ENCODE data around the gene AGXT. TPM values are rescaled to one million over a fixed set of nuclear protein-coding genes. Genes with fewer than 3 reads are reported as not detected.

Gene AGXT
- total RNA-seq, 1 experiment from 2014 or later = not detected

GRCh38 chr2:240885566-240885965 is 16.9 kb downstream of the AGXT start:
- DNase-seq (ENCODE audit: low read depth) = no peak

- DNase-seq (ENCODE audit: low read depth) = no peak
These were observed 17.5 kb downstream of the AGXT start for GRCh38 chr2:240886023-240886565.

DNA sequence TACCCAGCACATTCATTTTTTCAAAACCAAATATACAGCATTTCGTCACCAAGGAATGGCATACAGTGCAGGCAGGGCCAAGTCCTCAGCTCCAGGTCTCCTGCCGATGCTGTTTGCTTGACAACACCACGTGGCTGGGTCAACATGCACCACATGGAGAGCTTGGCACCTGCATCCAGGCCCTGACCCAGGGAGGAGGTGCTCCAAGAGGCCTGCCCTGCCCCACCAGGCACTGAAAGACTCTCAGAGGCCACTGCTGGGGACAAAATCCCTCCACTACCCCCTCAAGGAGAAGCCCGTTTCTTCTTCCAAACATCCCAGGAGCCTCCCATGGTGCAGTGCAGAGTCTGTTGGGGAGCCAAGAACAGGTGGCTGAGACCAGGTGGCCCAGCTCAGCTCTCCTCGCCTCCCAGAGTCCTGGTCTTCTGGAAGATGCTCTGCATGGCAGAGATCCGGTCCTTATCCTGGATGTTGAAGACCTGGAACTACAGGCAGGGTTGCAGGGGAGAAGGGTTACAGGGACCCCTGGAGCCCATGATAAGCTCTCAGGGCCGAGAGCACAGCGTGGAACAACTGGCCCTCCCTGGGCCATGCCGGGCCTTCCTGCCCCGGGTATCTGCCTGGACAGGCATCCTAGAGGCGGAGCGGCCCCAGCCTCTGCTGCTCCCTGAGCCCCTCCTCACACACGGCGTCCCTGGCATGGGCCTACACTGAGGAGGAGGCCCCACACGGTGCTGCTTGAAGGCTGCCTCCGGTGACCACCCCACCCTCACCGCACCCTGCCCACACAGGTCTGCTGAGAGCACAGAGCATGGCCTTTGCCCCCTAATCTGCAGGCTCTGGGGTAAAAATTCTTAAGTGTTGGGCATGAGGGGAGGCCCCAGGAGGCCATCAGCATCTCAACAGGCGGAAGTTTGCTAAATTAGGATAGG is 18.3 kb downstream of the AGXT start:
- no peak for DNase-seq (ENCODE audit: low read depth)

GRCh38 chr2:240887631-240888030 is 19.0 kb downstream of the AGXT start:
- no peak for DNase-seq (ENCODE audit: low read depth)

DNA sequence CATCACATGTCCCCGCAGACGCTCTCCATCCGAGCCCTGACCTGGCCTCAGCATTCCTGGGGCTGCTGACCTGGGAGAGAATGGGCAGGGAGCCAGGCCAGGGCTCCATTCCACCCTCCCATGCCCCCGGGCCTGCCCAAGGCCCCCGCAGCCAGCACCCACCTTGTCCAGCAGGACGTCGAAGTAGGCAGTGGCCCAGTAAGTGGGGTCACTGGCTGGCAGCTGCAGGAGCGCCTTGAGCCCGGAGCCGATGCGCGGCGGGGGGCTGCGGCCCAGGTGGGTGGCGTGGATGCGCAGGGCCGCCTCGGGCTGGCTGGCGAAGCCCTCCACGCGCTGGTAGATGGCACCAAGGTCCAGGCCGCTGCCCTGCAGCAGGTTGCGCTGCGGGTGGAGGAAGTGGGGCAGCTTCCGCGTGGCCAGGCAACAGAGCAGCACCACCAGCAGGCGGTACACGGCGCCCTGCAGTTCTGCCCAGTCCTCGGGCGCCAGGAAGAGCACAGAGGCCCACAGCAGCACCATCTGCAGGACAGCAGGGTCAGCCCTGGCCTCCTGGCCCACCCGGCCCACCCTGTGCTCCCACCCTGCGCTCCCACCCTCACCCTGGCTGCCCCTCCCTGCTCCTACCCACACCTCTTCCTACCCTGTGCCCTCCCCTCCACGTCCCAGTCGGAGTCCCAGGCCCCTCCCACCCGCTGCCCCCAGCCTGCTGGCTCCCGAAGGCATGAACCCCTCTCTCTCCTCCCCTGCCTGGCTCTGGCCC is 19.7 kb downstream of the AGXT start:
- DNase-seq (ENCODE audit: low read depth) = no peak

GRCh38 chr2:240888890-240889573 is 20.4 kb downstream of the AGXT start:
- no peak for DNase-seq (ENCODE audit: low read depth)

- no peak for DNase-seq (ENCODE audit: low read depth)
These were observed 21.3 kb downstream of the AGXT start for GRCh38 chr2:240889601-240890560.

- no peak for DNase-seq (ENCODE audit: low read depth)
These were observed 22.1 kb downstream of the AGXT start for GRCh38 chr2:240890691-240891090.

GRCh38 chr2:240891492-240892340 is 23.1 kb downstream of the AGXT start:
- no peak for DNase-seq (ENCODE audit: low read depth)

DNA sequence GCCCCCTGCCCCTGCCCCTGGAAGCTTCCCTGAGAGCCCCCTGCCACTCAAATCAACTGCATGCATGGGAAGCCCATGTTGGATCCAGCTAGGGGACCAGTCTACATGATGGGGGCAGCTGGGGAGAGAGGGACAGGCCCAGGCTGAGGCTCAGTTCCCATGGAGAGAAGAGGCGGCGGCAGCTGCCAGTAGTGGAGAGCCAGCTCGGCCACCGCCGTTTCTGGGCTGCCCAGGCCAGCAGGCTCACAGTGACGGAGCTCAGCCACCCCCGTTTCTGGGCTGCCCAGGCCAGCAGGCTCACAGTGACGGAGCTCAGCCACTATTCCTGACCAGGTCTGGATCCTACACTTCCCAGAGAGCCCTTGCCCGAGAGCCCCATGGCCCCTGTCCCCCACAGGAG is 23.7 kb downstream of the AGXT start:
- DNase-seq (ENCODE audit: low read depth) = no peak

- no peak for DNase-seq (ENCODE audit: low read depth)
These were observed 24.3 kb downstream of the AGXT start for GRCh38 chr2:240892925-240893324.

DNA sequence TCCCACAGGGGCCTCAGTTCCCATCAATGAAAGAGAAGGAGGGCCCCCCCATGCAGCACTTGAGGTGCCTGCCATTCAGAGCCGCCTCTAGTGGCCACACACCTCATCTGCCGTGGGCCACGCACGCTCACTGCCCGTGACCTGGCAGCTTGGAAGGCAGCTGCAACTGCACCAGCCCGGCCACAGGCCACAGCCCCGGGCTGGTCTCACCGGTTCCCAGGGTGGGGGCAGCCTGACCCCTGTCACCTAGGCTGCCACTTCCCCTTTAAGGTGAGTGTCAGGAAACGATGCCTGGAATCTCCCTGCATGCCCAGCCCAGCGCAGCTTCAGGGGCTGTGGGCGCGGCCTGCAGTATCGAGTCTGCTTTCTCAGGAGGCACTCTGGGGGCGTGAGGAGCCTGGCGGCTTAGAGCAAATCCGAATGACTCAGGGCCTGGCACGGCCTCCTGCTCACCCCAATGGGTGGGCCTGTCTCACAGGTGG is 24.8 kb downstream of the AGXT start:
- DNase-seq (ENCODE audit: low read depth) = no peak

DNA sequence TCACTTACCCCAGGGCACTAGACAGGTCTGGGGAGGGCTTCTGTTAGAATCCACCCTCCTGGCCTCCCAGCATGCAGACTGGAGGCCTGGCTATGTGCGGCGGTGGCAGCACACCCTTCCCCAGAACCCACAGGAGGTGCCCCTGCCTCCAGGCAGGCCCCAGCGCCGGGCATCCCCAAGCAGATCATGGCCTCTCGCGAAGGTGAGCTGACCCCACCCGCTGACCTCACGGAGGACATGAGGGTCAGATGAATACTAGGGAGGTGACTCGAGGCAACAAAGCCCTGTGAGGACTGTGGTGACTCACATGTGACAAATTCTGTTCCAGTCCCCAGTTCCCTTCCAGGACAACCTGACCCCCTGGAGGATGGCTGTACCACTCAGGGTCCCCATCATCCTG is 25.4 kb downstream of the AGXT start:
- no peak for DNase-seq (ENCODE audit: low read depth)

- DNase-seq (ENCODE audit: low read depth) = no peak
These were observed 26.4 kb downstream of the AGXT start for GRCh38 chr2:240894836-240895558.

GRCh38 chr2:240895656-240896388 is 27.2 kb downstream of the AGXT start, which contains the start of gene MAB21L4:
MAB21L4 (minus strand) TSS chr2:240896156; CDS start chr2:240895997, 159 bp downstream.
- no peak for DNase-seq (ENCODE audit: low read depth)

GRCh38 chr2:240896394-240896793 is 27.8 kb downstream of the AGXT start:
- no peak for DNase-seq (ENCODE audit: low read depth)

- DNase-seq (ENCODE audit: low read depth) = no peak
These were observed 28.5 kb downstream of the AGXT start for GRCh38 chr2:240896871-240897692.
